Measurements from ENCODE around the gene ADAMTS12. TPM values are rescaled to one million over a fixed set of nuclear protein-coding genes. Genes with fewer than 3 reads are reported as not detected.

The ADAMTS12 gene
- total and polyA plus RNA-seq, 9 of the 15 experiments (the other 6 are each of a cell fraction or from before 2014, with no cell fraction given) = 0.11 TPM; not detected in 8

DNA sequence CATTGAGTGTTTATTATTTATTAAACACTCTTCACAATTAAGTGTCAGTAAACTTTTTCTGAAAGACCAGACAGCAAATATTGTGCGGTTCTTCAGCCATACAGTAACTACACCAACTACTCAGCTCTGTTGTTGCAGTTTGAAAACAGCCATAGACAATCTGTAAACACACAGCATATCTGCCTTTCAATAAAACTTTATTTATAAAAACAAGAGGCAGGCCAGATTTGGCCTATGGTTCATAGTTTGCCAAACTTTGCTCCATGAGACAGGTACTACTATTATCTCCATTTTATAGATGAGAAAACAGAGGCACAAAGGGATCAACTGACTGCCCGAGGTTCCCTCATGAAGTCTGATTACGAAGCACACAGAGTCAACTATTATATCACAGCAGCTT lies 11.5 kb downstream of the ADAMTS12 start:
- Histone ChIP-seq H3K4me2 (ENCODE audit: insufficient read depth, low read length) (no peak overlapping the region), H3K27ac (ENCODE audit: extremely low read depth, low read depth, low read length) (no peak overlapping the region), H2AFZ (ENCODE audit: low read depth, low read length) (no peak overlapping the region), H3K9ac (ENCODE audit: insufficient read depth in 1 of 2, low read depth in 2 of 2, low read length in 2 of 2) (no peak overlapping the region), H3K9me1 (ENCODE audit: control insufficient read depth, insufficient read depth, low read length) (no peaks in the 10 kb centered on the region), H3K4me3 (no peak overlapping the region), H3K4me1 (replicated peaks in 1 of 2; ENCODE audit: control insufficient read depth in 2 of 2, insufficient read depth in 2 of 2, low read length in 2 of 2) (no peaks in the 10 kb centered on the region), H3K79me2 (ENCODE audit: control insufficient read depth, insufficient read depth, low read length) (no peaks in the 10 kb centered on the region), H3K27me3 (ENCODE audit: control insufficient read depth in 2 of 2, insufficient read depth in 2 of 2, low read length in 2 of 2) (no peaks in the 10 kb centered on the region), H3K36me3 (ENCODE audit: control insufficient read depth, insufficient read depth, low read length) (no peaks in the 10 kb centered on the region), H4K20me1 (replicated peaks; ENCODE audit: control insufficient read depth, insufficient read depth, low read length) (no peaks in the 10 kb centered on the region), H3K9me3 (replicated peaks; ENCODE audit: control insufficient read depth, insufficient read depth, low read depth, low read length) (no peaks in the 10 kb centered on the region)
- 3% methylated on average over 3 of the region's 3 CpGs for WGBS (ENCODE audit: insufficient coverage, low coverage, missing lambda C conversion rate)
- ATAC-seq (no peak), FAIRE-seq (no peak), DNase-seq (ENCODE audit: extremely low read depth in 1 of 4, low spot score in 3 of 4) (no peak)
- in situ Hi-C loops (cut with MboI) = no loop called here
- ChIA-PET CTCF (ENCODE audit: low intra/inter-chr PET ratio) (no interaction called here), POLR2A (no interaction called here)
- TF ChIP-seq ILF3 (IDR thresholded peaks at IDR 0.05; ENCODE audit: borderline replicate concordance) (no peak), C11orf30 (IDR thresholded peaks at IDR 0.05; ENCODE audit: low read depth) (no peak)
- TF ChIP-seq, protein P1, sequence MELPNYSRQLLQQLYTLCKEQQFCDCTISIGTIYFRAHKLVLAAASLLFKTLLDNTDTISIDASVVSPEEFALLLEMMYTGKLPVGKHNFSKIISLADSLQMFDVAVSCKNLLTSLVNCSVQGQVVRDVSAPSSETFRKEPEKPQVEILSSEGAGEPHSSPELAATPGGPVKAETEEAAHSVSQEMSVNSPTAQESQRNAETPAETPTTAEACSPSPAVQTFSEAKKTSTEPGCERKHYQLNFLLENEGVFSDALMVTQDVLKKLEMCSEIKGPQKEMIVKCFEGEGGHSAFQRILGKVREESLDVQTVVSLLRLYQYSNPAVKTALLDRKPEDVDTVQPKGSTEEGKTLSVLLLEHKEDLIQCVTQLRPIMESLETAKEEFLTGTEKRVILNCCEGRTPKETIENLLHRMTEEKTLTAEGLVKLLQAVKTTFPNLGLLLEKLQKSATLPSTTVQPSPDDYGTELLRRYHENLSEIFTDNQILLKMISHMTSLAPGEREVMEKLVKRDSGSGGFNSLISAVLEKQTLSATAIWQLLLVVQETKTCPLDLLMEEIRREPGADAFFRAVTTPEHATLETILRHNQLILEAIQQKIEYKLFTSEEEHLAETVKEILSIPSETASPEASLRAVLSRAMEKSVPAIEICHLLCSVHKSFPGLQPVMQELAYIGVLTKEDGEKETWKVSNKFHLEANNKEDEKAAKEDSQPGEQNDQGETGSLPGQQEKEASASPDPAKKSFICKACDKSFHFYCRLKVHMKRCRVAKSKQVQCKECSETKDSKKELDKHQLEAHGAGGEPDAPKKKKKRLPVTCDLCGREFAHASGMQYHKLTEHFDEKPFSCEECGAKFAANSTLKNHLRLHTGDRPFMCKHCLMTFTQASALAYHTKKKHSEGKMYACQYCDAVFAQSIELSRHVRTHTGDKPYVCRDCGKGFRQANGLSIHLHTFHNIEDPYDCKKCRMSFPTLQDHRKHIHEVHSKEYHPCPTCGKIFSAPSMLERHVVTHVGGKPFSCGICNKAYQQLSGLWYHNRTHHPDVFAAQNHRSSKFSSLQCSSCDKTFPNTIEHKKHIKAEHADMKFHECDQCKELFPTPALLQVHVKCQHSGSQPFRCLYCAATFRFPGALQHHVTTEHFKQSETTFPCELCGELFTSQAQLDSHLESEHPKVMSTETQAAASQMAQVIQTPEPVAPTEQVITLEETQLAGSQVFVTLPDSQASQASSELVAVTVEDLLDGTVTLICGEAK (IDR thresholded peaks at IDR 0.05) = peak; percentile 83
- TF ChIP-seq, protein P1 (CRISPR knock-in tag; IDR thresholded peaks at IDR 0.05) = peak; percentile 62; the same call in 1 of the 2 replicates
- intact Hi-C loops (cut with micrococcal nuclease) = no loop called here
- no TSS peak for BruUV-seq (replicated peaks)
